GM19372 (cell line): ENCODE data around the gene TMEM184B.

Source experiments
- ATAC-seq: cut with Tn5 transposase; IDR thresholded peaks from one replicate; pipeline ENCODE4 v1.9.1; 2021; ENCODE audit warnings: mild to moderate bottlenecking, low read depth, moderate library complexity; ENCODE audit not compliant: unreplicated experiment

TMEM184B gene

DNA sequence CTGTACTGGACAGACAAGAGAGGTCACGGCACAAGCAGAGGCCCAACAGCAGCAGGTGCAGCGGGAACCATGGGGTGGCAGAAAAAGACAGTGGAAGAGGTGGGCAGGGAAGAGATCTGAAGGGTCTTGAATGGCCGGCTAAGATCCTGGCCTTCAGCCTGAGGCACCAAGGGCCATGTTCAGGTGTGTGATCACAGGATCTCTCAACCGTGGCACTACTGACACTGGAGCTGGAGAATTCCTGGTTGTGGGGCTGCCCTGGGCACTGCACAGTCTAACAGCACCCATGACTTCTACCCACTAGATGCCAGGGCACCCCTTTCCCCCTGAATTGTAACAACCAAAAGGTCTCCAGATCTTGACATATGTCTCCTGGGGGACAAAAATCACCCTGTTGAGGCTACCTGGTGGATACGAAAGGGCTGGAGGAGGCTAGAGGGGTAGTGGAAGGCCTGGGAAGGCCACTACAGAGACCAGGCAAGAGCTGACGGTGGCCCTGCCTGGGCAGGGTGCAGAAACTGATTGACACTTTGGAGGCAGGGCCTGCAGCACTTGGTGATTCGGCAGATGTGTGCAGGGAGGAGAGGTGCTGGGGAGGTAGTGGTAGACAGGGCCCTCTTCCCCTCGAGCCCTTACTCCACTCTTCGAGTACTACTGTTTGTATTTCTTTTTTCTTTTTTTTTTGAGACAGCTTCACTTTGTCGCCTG, 36.1 kb upstream of the TMEM184B start:
- no peak for ATAC-seq

GRCh38 chr22:38305471-38306448, 33.0 kb upstream of the TMEM184B start:
- peak; percentile 77 for ATAC-seq

DNA sequence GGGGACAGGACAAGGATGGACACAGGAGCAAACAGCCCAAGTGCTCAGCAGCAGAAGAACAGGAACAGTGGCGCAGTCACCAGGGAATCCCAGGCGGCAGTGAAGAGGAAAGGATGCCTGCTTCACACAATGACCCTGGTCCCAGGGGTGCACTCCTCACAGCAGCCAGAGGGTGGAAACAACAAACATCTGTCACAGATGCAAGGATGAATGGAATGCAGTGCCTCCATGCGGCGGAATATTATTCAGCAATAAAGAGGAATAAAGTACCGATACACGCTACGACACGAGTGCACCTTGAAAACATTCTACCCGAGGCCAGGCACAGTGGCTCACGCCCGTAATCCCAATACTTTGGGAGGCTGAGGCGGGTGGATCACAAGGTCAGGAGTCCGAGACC, 31.7 kb upstream of the TMEM184B start:
- ATAC-seq, result no peak

DNA sequence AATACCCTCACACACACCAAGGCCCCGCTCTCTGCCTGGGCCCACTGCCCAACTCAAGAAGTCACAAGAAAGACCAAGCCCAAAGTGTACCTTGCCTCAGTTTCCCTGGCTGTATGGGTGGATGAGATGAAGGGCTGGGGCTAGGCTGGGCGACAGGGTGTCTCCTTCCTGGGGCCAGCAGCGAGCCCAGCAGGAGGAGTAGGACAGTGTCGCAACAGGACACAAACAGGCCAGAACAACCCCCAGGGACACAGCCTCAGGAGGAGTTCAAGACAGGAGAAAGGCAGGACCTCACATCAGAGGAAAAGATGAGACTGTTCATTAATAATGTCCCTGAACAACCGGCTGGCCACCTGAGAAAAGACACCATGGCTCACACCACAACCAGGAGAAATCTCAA, 31.2 kb upstream of the TMEM184B start:
- no peak for ATAC-seq

GRCh38 chr22:38302906-38303305, 30.1 kb upstream of the TMEM184B start:
- no peak for ATAC-seq

GRCh38 chr22:38300946-38301345, 28.1 kb upstream of the TMEM184B start:
- ATAC-seq, result no peak

GRCh38 chr22:38300197-38300945, 27.6 kb upstream of the TMEM184B start:
- ATAC-seq, result no peak

DNA sequence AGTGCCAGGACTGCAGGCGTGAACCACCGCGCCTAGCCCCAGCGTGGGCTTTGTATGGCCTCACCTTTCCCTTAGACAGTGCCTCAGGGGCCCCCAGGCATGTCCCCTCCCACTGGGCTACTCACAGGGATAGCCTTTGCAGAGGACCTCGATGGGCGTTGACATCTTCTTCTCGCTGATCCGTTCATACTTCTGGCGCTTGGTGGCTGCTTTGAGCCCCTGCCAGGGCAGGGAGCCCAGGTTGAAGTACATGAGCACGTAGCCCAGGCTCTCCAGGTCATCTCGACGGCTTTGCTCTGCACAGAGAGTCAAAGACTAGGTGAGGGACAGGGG, 26.9 kb upstream of the TMEM184B start:
- ATAC-seq, result no peak

DNA sequence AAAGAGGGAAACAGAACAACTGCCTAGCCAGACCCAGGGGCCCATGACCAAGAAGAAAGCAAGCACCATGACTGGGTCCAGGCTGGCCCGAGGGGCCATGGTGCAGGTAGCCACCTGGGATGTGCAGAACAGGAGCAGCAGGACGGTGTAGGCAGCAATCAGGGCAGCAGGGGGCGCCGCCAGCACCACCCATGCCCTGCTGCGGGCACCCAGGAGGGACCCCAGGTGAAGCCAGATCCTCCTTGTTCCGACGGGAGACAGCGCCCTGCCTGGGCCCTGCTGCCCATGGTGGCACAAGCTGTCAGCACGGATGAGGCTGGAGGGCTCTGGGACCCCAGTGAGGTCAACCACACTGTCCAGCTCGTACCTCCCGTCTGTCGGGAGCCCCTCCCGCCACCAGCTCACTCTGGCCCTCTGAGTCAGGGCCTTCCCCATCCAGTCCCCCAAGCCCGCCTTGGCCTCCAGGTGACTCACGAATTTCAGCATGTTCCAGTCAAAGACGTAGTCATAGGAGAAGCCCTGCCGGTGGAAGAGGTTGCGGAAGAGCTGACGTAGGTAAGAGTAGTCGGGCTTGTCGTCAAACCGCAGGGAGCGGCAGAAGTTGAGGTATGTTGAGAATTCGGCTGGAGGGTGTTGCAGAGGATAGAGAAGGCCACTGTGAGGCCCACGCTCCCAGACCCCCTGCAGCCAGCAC, 25.6 kb upstream of the TMEM184B start:
- no peak for ATAC-seq

DNA sequence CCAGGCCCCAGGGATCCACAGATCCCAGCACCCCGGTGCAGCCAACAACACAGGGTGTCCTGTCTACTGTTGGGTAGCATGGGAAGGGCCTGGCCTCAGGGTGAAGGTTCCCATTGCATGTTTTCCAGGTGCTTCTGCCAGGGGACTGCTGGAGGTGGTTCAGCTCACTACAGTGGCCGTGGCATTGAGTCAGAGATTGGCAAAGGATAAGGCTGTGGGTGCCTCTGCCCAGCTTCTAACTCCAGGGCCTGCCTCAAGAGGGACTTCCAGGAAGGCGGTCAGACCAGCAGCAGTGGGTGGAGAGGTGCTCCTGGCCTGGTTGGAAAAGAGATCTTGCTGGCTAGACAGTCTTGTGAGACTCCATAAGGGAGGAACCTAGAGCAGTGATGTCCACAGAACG, 23.6 kb upstream of the TMEM184B start:
- ATAC-seq, result no peak

- no peak for ATAC-seq
Observed at GRCh38 chr22:38295863-38296262, 23.1 kb upstream of the TMEM184B start.

DNA sequence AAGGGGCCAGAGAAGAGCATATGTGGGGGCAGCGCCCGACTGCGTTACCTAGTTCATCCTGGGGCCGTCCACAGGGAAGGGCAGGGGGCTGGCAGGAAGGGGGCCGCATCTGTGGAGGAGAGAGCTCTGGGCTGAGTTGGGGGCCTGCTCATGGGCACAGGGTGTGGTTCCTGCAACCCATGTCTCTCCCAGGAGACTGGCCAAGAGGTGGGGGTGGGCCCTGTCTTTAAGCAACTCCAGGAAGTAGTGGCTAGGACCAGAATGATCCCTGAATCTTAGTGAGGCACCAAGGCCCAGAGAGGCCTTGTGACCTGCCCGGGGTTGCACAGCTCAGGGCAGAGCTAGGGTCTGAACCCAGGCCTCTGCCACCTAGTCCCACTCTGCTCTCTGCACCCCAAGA, 22.5 kb upstream of the TMEM184B start:
- ATAC-seq, result no peak

DNA sequence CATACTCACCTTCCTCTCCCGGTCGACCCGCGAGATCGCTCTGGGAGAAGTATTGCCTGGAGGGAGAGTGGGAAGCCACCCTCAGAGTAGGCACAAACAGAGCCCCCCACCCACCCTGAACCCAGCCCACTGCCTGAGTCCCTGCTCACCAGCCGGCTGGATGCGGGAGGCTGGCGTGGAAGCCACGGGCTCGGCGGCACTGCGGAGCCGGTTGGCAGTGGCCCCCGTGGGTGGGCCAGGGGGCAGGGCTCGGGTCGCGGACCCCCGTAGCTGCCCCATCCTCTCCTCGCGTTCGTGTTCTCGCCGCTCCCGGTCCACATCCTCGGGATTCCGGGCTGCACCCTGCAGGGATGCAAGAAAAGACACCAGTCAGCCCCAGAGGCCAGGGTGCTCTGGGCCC, 21.4 kb upstream of the TMEM184B start:
- no peak for ATAC-seq

- no peak for ATAC-seq
Observed at GRCh38 chr22:38292694-38293093, 19.9 kb upstream of the TMEM184B start.

DNA sequence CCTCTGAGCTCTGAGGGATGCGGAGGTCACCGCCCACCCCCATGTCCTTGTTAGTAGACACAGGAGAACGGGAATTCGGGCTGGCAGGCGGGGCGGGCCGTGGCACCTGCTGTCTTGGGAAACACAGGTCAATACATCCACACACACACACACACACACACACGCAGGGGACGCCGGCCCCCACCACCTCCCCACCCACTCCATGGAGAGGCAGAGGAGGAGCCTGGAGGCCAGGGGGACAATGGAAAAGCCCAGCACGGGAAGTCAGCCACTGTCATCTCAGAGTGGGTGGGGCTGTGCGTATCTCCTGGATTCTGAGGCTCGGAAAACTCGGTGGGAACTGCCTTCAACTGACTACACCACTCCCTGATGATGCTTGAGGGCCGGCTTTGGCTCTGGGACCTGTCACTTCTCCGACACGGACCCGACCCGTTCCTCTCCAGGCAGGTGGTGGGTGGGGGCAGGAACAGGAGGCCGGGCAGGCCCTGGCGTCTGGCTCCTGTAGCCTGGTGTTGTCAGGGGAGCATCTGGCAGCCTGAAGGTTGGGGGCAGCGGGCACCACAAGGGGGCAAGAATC, 18.5 kb upstream of the TMEM184B start:
- ATAC-seq, result no peak

DNA sequence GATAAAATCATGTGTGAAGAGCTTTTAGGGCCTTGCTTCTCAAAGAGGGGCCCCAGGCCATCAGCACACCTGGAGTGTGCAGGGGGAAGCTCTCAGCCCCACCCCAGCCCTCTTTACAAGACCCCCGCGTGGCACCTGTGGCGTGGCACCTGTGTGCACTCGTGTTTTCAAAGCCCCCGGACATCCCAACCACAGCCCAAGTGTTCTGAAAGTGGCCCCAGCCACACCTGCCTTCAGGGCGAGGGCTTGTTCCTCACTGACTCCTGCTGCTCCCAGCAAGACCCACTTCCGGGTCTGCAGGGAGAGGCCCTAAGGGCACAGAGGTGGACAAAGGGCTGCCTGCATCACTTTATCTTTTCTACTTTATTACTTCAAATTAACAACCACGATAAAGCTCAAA, 17.5 kb upstream of the TMEM184B start:
- no peak for ATAC-seq

- no peak for ATAC-seq
Observed at GRCh38 chr22:38289583-38290082, 16.8 kb upstream of the TMEM184B start.

- ATAC-seq, result no peak
Observed at GRCh38 chr22:38286915-38287669, 14.3 kb upstream of the TMEM184B start.

- no peak for ATAC-seq
Observed at GRCh38 chr22:38285018-38285417, 12.2 kb upstream of the TMEM184B start.
